GM23338 (cell line): ENCODE measurements around the gene PDK3. TPM values are rescaled to one million over a fixed set of nuclear protein-coding genes. Genes with fewer than 3 reads are reported as not detected.

Experiments used
- ATAC-seq: fragments of 200-7000 bp; cut with Tn5 transposase; 3 replicates; pipeline ENCODE4 v1.9.1; 2020
- DNase-seq: peaks from one replicate; pipeline ENCODE4 v3.0.0-alpha.2; 2015; ENCODE audit warnings: low spot score
- H2AFZ ChIP-seq: fragments of 200-600 bp; sonication (generic); 2 replicates; pipeline ENCODE4 v1.8.0; 2016; ENCODE audit warnings: antibody characterized with exemption, mild to moderate bottlenecking, moderate library complexity
- H3F3A ChIP-seq: fragments of 200-600 bp; sonication (generic); replicated peaks from 2 replicates; pipeline ENCODE4 v1.8.0; 2017; ENCODE audit warnings: antibody characterized with exemption, mixed run types, low read depth
- H3K27ac ChIP-seq: fragments of 200-600 bp; sonication (generic); 2 replicates; pipeline ENCODE4 v1.6.1; 2016; ENCODE audit warnings: low read depth
- H3K27me3 ChIP-seq: fragments of 200-600 bp; sonication (generic); 2 replicates; pipeline ENCODE4 v1.8.0; 2016; ENCODE audit warnings: mild to moderate bottlenecking, mixed run types, moderate library complexity; ENCODE audit not compliant: insufficient read depth
- H3K36me3 ChIP-seq: fragments of 200-600 bp; sonication (generic); 2 replicates; pipeline ENCODE4 v1.8.0; 2016; ENCODE audit warnings: mild to moderate bottlenecking; ENCODE audit not compliant: insufficient read depth
- H3K4me1 ChIP-seq: fragments of 200-600 bp; sonication (generic); 2 replicates; pipeline ENCODE4 v1.8.0; 2016; ENCODE audit warnings: mild to moderate bottlenecking, moderate library complexity; ENCODE audit not compliant: insufficient read depth
- H3K4me2 ChIP-seq: fragments of 200-600 bp; sonication (generic); 2 replicates; pipeline ENCODE4 v1.7.1; 2017; ENCODE audit warnings: mixed run types
- H3K4me3 ChIP-seq: fragments of 200-600 bp; sonication (generic); 2 replicates; pipeline ENCODE4 v1.6.1; 2016; ENCODE audit warnings: mixed run types
- H3K79me2 ChIP-seq: fragments of 200-600 bp; sonication (generic); replicated peaks from 2 replicates; pipeline ENCODE4 v1.8.0; 2017; ENCODE audit warnings: mild to moderate bottlenecking; ENCODE audit not compliant: insufficient read depth
- H3K9me2 ChIP-seq: fragments of 200-600 bp; sonication (generic); 2 replicates; pipeline ENCODE4 v1.8.0; 2017; ENCODE audit not compliant: insufficient read depth
- H4K20me1 ChIP-seq: fragments of 200-600 bp; sonication (generic); replicated peaks from 2 replicates; pipeline ENCODE4 v1.8.0; 2017; ENCODE audit warnings: mild to moderate bottlenecking; ENCODE audit not compliant: insufficient read depth
- H3K27ac Mint-ChIP-seq: 2 replicates; pipeline ENCODE4 v1.8.0; 2020; ENCODE audit warnings: inconsistent platforms, mild to moderate bottlenecking, moderate library complexity, mixed read lengths
- H3K27me3 Mint-ChIP-seq: 3 replicates; pipeline ENCODE4 v1.8.0; 2022; ENCODE audit warnings: low read depth, mild to moderate bottlenecking, moderate library complexity, mixed read lengths, inconsistent platforms; ENCODE audit not compliant: insufficient read depth, poor library complexity
- H3K36me3 Mint-ChIP-seq: 3 replicates; pipeline ENCODE4 v1.8.0; 2021; ENCODE audit warnings: low read depth, mild to moderate bottlenecking, inconsistent platforms, moderate library complexity, mixed read lengths
- H3K4me1 Mint-ChIP-seq: 3 replicates; pipeline ENCODE4 v1.8.0; 2020; ENCODE audit warnings: mild to moderate bottlenecking, inconsistent platforms, mixed read lengths
- H3K4me3 Mint-ChIP-seq: 3 replicates; pipeline ENCODE4 v1.8.0; 2021; ENCODE audit warnings: moderate library complexity, mild to moderate bottlenecking, inconsistent platforms, mixed read lengths
- H3K9me3 Mint-ChIP-seq: 3 replicates; pipeline ENCODE4 v1.8.0; 2020; ENCODE audit warnings: moderate library complexity, mild to moderate bottlenecking, inconsistent platforms, mixed read lengths
- EZH2 ChIP-seq: fragments of 200-600 bp; sonication (generic); IDR thresholded peaks from one replicate; pipeline ENCODE4 v1.8.0; 2017; ENCODE audit warnings: antibody characterized with exemption, mild to moderate bottlenecking, low read depth; ENCODE audit not compliant: unreplicated experiment
- JUNB ChIP-seq: IDR thresholded peaks from one replicate; pipeline ENCODE4 v1.6.1; 2016; ENCODE audit warnings: antibody characterized with exemption; ENCODE audit not compliant: unreplicated experiment
- POLR2AphosphoS5 ChIP-seq: IDR thresholded peaks from 2 replicates; pipeline ENCODE4 v1.6.1; 2016; ENCODE audit warnings: antibody characterized with exemption, low read depth
- STAT1 ChIP-seq: IDR thresholded peaks from one replicate; pipeline ENCODE4 v1.6.1; 2016; ENCODE audit warnings: antibody characterized with exemption; ENCODE audit not compliant: unreplicated experiment
- ZNF114 ChIP-seq: fragments of 250-450 bp; sonication (Bioruptor Pico); IDR thresholded peaks from 2 replicates; pipeline ENCODE4 v1.5.0; 2020; ENCODE audit warnings: mild to moderate bottlenecking, moderate library complexity
- ZNF331 ChIP-seq: fragments of 250-450 bp; sonication (Bioruptor Pico); IDR thresholded peaks from 2 replicates; pipeline ENCODE4 v1.5.0; 2020; ENCODE audit warnings: low read depth, mild to moderate bottlenecking, moderate library complexity
- polyA plus RNA-seq: library from polyadenylated mRNA; unstranded; fragments of >200 nt; fragmentation: Nextera tagmentation; extraction: Ambion mirVana; gene quantifications from 2 replicates; pipeline ENCODE4 v1.2.1, GENCODE V29; 2016
- total RNA-seq: library from RNA; depleted of rRNA; stranded (reverse); fragments of >200 nt; shearing (Covaris generic); gene quantifications from 2 replicates; pipeline ENCODE4 v1.2.3, GENCODE V29; 2014
- TF ChIP-seq, protein P1 (sequence below): fragments of 250-450 bp; sonication (Bioruptor Pico); IDR thresholded peaks from 2 replicates; pipeline ENCODE4 v1.5.0; 2020; ENCODE audit warnings: mild to moderate bottlenecking, moderate library complexity

Gene PDK3
- total and polyA plus RNA-seq, 2 experiments from 2014 or later, result 35.7 to 51.2 TPM

DNA sequence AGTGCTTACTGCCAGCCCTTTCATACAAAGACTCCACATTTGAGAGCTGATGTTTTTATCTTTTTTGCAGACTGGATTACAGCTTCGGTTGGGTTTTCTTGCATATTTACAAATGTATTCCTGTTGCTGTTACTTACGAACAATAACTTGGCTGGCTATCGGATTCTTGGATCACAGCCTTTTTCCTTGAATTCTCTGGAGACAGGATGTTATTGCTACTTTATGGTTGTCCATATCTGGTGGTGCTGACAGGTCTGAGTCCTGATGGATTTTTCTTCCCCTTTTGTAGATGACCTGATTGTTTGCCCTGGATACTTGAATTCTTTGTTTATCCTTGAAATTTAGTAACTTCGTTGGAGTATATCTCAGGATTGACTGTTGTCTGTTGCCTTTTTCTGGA is 77.7 kb downstream of the PDK3 start:
- H3K36me3 Mint-ChIP-seq, result peaks cover 4% of the 10 kb centered on the region; the same call in 1 of the 3 replicates
- H3K36me3 ChIP-seq, result no peaks in the 10 kb centered on the region
- no peaks in the 10 kb centered on the region for H3K4me1 ChIP-seq
- H3K4me3 ChIP-seq, result no peak overlapping the region
- no peaks in the 10 kb centered on the region for H4K20me1 ChIP-seq
- H3K79me2 ChIP-seq, result no peaks in the 10 kb centered on the region
- no peaks in the 10 kb centered on the region for H3K27me3 Mint-ChIP-seq
- no peak overlapping the region for H3K4me3 Mint-ChIP-seq
- H3F3A ChIP-seq, result no peaks in the 10 kb centered on the region
- no peak overlapping the region for H3K27ac Mint-ChIP-seq
- H3K4me1 Mint-ChIP-seq, result peaks cover 7% of the 10 kb centered on the region
- no peak overlapping the region for H2AFZ ChIP-seq
- no peaks in the 10 kb centered on the region for H3K9me2 ChIP-seq
- no peak for DNase-seq
- no peak for ATAC-seq
- no peaks in the 10 kb centered on the region for H3K27me3 ChIP-seq
- H3K9me3 Mint-ChIP-seq, result no peaks in the 10 kb centered on the region
- TF ChIP-seq, protein P1, sequence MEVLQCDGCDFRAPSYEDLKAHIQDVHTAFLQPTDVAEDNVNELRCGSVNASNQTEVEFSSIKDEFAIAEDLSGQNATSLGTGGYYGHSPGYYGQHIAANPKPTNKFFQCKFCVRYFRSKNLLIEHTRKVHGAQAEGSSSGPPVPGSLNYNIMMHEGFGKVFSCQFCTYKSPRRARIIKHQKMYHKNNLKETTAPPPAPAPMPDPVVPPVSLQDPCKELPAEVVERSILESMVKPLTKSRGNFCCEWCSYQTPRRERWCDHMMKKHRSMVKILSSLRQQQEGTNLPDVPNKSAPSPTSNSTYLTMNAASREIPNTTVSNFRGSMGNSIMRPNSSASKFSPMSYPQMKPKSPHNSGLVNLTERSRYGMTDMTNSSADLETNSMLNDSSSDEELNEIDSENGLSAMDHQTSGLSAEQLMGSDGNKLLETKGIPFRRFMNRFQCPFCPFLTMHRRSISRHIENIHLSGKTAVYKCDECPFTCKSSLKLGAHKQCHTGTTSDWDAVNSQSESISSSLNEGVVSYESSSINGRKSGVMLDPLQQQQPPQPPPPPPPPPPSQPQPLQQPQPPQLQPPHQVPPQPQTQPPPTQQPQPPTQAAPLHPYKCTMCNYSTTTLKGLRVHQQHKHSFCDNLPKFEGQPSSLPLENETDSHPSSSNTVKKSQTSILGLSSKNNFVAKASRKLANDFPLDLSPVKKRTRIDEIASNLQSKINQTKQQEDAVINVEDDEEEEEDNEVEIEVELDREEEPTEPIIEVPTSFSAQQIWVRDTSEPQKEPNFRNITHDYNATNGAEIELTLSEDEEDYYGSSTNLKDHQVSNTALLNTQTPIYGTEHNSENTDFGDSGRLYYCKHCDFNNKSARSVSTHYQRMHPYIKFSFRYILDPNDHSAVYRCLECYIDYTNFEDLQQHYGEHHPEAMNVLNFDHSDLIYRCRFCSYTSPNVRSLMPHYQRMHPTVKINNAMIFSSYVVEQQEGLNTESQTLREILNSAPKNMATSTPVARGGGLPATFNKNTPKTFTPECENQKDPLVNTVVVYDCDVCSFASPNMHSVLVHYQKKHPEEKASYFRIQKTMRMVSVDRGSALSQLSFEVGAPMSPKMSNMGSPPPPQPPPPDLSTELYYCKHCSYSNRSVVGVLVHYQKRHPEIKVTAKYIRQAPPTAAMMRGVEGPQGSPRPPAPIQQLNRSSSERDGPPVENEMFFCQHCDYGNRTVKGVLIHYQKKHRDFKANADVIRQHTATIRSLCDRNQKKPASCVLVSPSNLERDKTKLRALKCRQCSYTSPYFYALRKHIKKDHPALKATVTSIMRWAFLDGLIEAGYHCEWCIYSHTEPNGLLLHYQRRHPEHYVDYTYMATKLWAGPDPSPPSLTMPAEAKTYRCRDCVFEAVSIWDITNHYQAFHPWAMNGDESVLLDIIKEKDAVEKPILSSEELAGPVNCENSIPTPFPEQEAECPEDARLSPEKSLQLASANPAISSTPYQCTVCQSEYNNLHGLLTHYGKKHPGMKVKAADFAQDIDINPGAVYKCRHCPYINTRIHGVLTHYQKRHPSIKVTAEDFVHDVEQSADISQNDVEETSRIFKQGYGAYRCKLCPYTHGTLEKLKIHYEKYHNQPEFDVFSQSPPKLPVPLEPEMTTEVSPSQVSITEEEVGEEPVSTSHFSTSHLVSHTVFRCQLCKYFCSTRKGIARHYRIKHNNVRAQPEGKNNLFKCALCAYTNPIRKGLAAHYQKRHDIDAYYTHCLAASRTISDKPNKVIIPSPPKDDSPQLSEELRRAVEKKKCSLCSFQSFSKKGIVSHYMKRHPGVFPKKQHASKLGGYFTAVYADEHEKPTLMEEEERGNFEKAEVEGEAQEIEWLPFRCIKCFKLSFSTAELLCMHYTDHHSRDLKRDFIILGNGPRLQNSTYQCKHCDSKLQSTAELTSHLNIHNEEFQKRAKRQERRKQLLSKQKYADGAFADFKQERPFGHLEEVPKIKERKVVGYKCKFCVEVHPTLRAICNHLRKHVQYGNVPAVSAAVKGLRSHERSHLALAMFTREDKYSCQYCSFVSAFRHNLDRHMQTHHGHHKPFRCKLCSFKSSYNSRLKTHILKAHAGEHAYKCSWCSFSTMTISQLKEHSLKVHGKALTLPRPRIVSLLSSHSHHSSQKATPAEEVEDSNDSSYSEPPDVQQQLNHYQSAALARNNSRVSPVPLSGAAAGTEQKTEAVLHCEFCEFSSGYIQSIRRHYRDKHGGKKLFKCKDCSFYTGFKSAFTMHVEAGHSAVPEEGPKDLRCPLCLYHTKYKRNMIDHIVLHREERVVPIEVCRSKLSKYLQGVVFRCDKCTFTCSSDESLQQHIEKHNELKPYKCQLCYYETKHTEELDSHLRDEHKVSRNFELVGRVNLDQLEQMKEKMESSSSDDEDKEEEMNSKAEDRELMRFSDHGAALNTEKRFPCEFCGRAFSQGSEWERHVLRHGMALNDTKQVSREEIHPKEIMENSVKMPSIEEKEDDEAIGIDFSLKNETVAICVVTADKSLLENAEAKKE (CRISPR knock-in tag), result no peak
- no peak for TF ChIP-seq STAT1
- TF ChIP-seq EZH2, result no peak
- no peak for TF ChIP-seq POLR2AphosphoS5
- TF ChIP-seq ZNF114 (CRISPR knock-in tag), result no peak
- H3K4me2 ChIP-seq, result no peak overlapping the region
- H3K27ac ChIP-seq, result no peak overlapping the region

DNA sequence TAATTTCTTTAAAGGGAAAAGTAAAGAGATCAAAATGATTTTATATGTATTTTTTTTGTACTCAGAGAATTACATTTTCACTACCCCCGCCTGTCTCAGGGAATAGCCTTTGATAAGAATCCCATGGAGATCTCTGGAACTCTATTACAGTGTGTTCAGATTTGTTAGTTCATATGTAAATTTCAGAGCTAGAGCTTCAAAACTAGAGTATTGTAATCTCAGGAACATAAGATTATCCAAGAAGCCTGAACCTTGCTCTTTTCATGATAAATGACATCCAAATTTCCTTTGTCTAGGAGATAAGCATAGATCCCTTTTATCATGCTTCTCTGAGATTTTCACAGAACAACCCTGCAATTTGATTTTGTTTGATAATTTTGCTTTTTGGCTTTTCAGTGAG is 82.9 kb downstream of the PDK3 start:
- H3F3A ChIP-seq, result no peaks in the 10 kb centered on the region
- no peak for ATAC-seq
- no peaks in the 10 kb centered on the region for H3K36me3 ChIP-seq
- Mint-ChIP-seq H3K27ac (no peak overlapping the region), H3K9me3 (no peaks in the 10 kb centered on the region), H3K4me3 (no peak overlapping the region), H3K27me3 (no peaks in the 10 kb centered on the region), H3K4me1 (peaks cover 10% of the 10 kb centered on the region), H3K36me3 (peaks cover 4% of the 10 kb centered on the region; the same call in 1 of the 3 replicates)
- H3K27me3 ChIP-seq, result no peaks in the 10 kb centered on the region
- DNase-seq, result no peak
- H4K20me1 ChIP-seq, result no peaks in the 10 kb centered on the region
- H3K4me1 ChIP-seq, result peaks cover 3% of the 10 kb centered on the region; the same call in 1 of the 2 replicates
- H3K9me2 ChIP-seq, result no peaks in the 10 kb centered on the region
- H3K79me2 ChIP-seq, result no peaks in the 10 kb centered on the region
- no peak overlapping the region for H2AFZ ChIP-seq
- no peak overlapping the region for H3K4me2 ChIP-seq
- TF ChIP-seq ZNF331, result no peak
- TF ChIP-seq, protein P1 (CRISPR knock-in tag), result no peak
- no peak for TF ChIP-seq ZNF114 (CRISPR knock-in tag)
- no peak for TF ChIP-seq EZH2
- no peak for TF ChIP-seq JUNB
- no peak overlapping the region for H3K4me3 ChIP-seq
- no peak overlapping the region for H3K27ac ChIP-seq
